Endothelial cell of umbilical vein (primary cell): ENCODE measurements around the gene SARNP. TPM values are rescaled to one million over a fixed set of nuclear protein-coding genes. Genes with fewer than 3 reads are reported as not detected.

Experiments
- BruUV-seq: library from RNA; stranded (reverse); fragments of 400-500 nt; replicated peaks from 2 replicates; lab custom pipeline; 2021; lab: Mats Ljungman, UMichigan
- CTCF ChIA-PET: fragments of 300-600, 350-600 bp; sonication (Branson Sonifier 250); formaldehyde crosslinking; loops from one replicate; lab custom pipeline; 2021; ENCODE audit warnings: antibody characterized with exemption, inconsistent platforms; lab: Charles Lee
- POLR2A ChIA-PET: fragments of 300-600, 350-600 bp; sonication (Branson Sonifier 250); formaldehyde crosslinking; loops from one replicate; lab custom pipeline; 2021; ENCODE audit warnings: antibody characterized with exemption, inconsistent platforms; lab: Charles Lee
- DNase-seq: peaks from one replicate; pipeline ENCODE4 v3.0.0-alpha.2; 2011; ENCODE audit warnings: low read depth, low spot score
- FAIRE-seq: peaks from 2 replicates; lab custom pipeline; 2011; peaks lifted over from hg19 to GRCh38; lab: Jason Lieb, UNC
- H2AFZ ChIP-seq: 2 replicates; pipeline ENCODE4 v1.6.0; 2012; ENCODE audit warnings: low read depth, low read length, control low read depth, inconsistent platforms
- H3K27ac ChIP-seq: 2 replicates; pipeline ENCODE4 v1.5.1; 2011; ENCODE audit warnings: low read depth, mild to moderate bottlenecking, control low read depth, low read length, moderate library complexity; ENCODE audit not compliant: insufficient read depth
- H3K27me3 ChIP-seq, 2 experiments: 2 replicates each; pipeline versions ENCODE4 v1.6.0 to v1.6.1; 2011; ENCODE audit warnings: low read length in 2 of 2, mixed read lengths in 1 of 2; ENCODE audit not compliant: control insufficient read depth in 2 of 2, insufficient read depth in 2 of 2
- H3K36me3 ChIP-seq, 2 experiments: 2 replicates in 1 of 2; 3 replicates in 1 of 2; pipeline ENCODE4 v1.5.1; 2011; ENCODE audit warnings: low read length in 2 of 2, mild to moderate bottlenecking in 1 of 2, moderate library complexity in 1 of 2; ENCODE audit not compliant: control insufficient read depth in 2 of 2, insufficient read depth in 2 of 2; ENCODE audit errors: extremely low read depth in 1 of 2
- H3K4me1 ChIP-seq: 3 replicates; pipeline ENCODE4 v1.5.1; 2011; ENCODE audit warnings: mild to moderate bottlenecking, low read length; ENCODE audit not compliant: control insufficient read depth, insufficient read depth; ENCODE audit errors: extremely low read depth
- H3K4me2 ChIP-seq: 2 replicates; pipeline ENCODE4 v1.6.1; 2011; ENCODE audit warnings: low read length, control low read depth, mixed read lengths; ENCODE audit not compliant: insufficient read depth
- H3K4me3 ChIP-seq, 3 experiments: fragments of 200-600 bp in 1 of 3; sonication (generic), shearing (Covaris generic) in 1 of 3; replicated peaks in 1 of 3; 2 replicates each; pipeline ENCODE4 v1.5.1; 2011 to 2016; ENCODE audit warnings: control low read depth in 3 of 3, low read length in 3 of 3, mild to moderate bottlenecking in 2 of 3, inconsistent platforms in 1 of 3, low read depth in 1 of 3, moderate library complexity in 1 of 3; ENCODE audit not compliant: insufficient read depth in 1 of 3
- H3K79me2 ChIP-seq: 2 replicates; pipeline ENCODE4 v1.6.0; 2012; ENCODE audit warnings: low read length, inconsistent platforms; ENCODE audit not compliant: control insufficient read depth, insufficient read depth
- H3K9ac ChIP-seq: replicated peaks from 2 replicates; pipeline ENCODE3; 2011; ENCODE audit warnings: low read length, control low read depth; ENCODE audit not compliant: insufficient read depth; ENCODE audit errors: extremely low read depth
- H3K9me1 ChIP-seq: replicated peaks from 3 replicates; pipeline ENCODE4 v1.6.0; 2011; ENCODE audit warnings: mild to moderate bottlenecking, low read length; ENCODE audit not compliant: control insufficient read depth, insufficient read depth; ENCODE audit errors: extremely low read depth
- H3K9me3 ChIP-seq: replicated peaks from 2 replicates; pipeline ENCODE4 v1.5.1; 2012; ENCODE audit warnings: low read length, inconsistent platforms; ENCODE audit not compliant: control insufficient read depth, insufficient read depth
- H4K20me1 ChIP-seq: replicated peaks from 2 replicates; pipeline ENCODE3; 2011; ENCODE audit warnings: mild to moderate bottlenecking, low read length; ENCODE audit not compliant: control insufficient read depth, insufficient read depth; ENCODE audit errors: extremely low read depth
- EZH2 ChIP-seq: IDR thresholded peaks from 2 replicates; pipeline ENCODE4 v1.6.1; 2012; ENCODE audit warnings: borderline replicate concordance, low read depth, mild to moderate bottlenecking, moderate library complexity, low read length, inconsistent platforms; ENCODE audit not compliant: severe bottlenecking
- FOS ChIP-seq: IDR thresholded peaks from 2 replicates; pipeline ENCODE4 v1.6.1; 2011; ENCODE audit warnings: mild to moderate bottlenecking, low read length, moderate library complexity, borderline replicate concordance; ENCODE audit not compliant: insufficient read depth
- GATA2 ChIP-seq: IDR thresholded peaks from 2 replicates; pipeline ENCODE4 v1.7.0; 2011; ENCODE audit warnings: low read depth, mild to moderate bottlenecking, moderate library complexity, mixed read lengths, low read length; ENCODE audit not compliant: insufficient read length, insufficient read depth
- JUN ChIP-seq: IDR thresholded peaks from 2 replicates; pipeline ENCODE4 v1.6.1; 2011; ENCODE audit warnings: borderline replicate concordance, low read depth; ENCODE audit not compliant: insufficient read length, insufficient read depth
- MYC ChIP-seq: IDR thresholded peaks from one replicate; pipeline ENCODE4 v1.6.1; 2011; ENCODE audit warnings: mild to moderate bottlenecking, low read depth, low read length
- POLR2A ChIP-seq: IDR thresholded peaks from 2 replicates; pipeline ENCODE4 v1.6.1; 2012; ENCODE audit warnings: low read depth, mild to moderate bottlenecking, control low read depth, low read length
- dilution Hi-C: fragments of 300-500 bp; cut with MboI; formaldehyde crosslinking; loops from one replicate; pipeline ENCODE4 v1.15.0; 2019; ENCODE audit warnings: low sequenced_read_pairs; ENCODE audit not compliant: extremely low pct_ligation_motif_present
- intact Hi-C: fragments of 100-400 bp; cut with micrococcal nuclease; formaldehyde crosslinking; loops from one replicate; pipeline ENCODE4 v1.10.0; 2022
- polyA plus RNA-seq, 4 experiments: library from polyadenylated mRNA; depleted of rRNA in 3 of 4; stranded (reverse) in 3 of 4; unstranded in 1 of 4; fragments of >200 nt; gene quantifications; 2 replicates each; pipeline versions ENCODE4 v1.2.1 to v1.2.3, GENCODE V29; 2011 to 2012; ENCODE audit warnings: missing spikeins in 1 of 4
- total RNA-seq: library from RNA; stranded (reverse); gene quantifications from 2 replicates; pipeline ENCODE4 v1.2.3, GENCODE V29; 2021

The SARNP gene
- total and polyA plus RNA-seq, 2 donors (not counting 3 experiments of a cell fraction or from before 2014, with no cell fraction given), result 88.1 to 101 TPM

DNA sequence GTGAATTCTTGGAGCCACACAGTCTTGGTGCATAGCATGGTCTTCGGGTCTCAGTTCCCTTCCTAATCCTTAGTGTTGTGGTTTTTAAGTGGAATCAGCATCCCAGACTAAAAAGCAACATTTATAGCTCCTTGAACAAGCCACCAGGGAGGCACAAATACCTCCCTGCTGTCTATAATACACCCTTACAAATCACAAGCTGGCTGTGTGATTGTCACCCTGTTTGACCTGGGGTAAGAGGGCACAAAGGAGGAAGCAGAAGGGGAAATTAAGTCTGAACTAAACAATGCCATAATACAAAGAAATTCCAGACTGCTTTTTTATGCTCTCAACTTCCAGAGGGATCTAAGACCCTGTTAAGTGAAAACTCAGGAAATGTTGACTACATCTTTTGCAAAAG is 32.9 kb upstream of the SARNP start:
- BruUV-seq, result no TSS peak
- H3K4me1 ChIP-seq, result peaks cover 13% of the 10 kb centered on the region
- FAIRE-seq, result no peak
- no peaks in the 10 kb centered on the region for H3K36me3 ChIP-seq
- ChIA-PET CTCF (interaction anchor here (0.9 to 1.2 kb wide), 2 partner anchors 10 to 20 kb away, joined by 4 read pairs; no protein-coding TSS in a partner anchor), POLR2A (no interaction called here)
- no peak overlapping the region for H3K4me3 ChIP-seq
- H3K9me1 ChIP-seq, result no peaks in the 10 kb centered on the region
- H4K20me1 ChIP-seq, result no peaks in the 10 kb centered on the region
- H2AFZ ChIP-seq, result no peak overlapping the region
- H3K9me3 ChIP-seq, result no peaks in the 10 kb centered on the region
- no peaks in the 10 kb centered on the region for H3K27me3 ChIP-seq
- no peaks in the 10 kb centered on the region for H3K79me2 ChIP-seq
- dilution Hi-C loops (no loop called here), intact Hi-C loops (no loop called here)
- no peak overlapping the region for H3K9ac ChIP-seq
- DNase-seq, result no peak
- H3K4me2 ChIP-seq, result no peak overlapping the region
- TF ChIP-seq FOS (no peak), EZH2 (no peak)
- no peak overlapping the region for H3K27ac ChIP-seq

DNA sequence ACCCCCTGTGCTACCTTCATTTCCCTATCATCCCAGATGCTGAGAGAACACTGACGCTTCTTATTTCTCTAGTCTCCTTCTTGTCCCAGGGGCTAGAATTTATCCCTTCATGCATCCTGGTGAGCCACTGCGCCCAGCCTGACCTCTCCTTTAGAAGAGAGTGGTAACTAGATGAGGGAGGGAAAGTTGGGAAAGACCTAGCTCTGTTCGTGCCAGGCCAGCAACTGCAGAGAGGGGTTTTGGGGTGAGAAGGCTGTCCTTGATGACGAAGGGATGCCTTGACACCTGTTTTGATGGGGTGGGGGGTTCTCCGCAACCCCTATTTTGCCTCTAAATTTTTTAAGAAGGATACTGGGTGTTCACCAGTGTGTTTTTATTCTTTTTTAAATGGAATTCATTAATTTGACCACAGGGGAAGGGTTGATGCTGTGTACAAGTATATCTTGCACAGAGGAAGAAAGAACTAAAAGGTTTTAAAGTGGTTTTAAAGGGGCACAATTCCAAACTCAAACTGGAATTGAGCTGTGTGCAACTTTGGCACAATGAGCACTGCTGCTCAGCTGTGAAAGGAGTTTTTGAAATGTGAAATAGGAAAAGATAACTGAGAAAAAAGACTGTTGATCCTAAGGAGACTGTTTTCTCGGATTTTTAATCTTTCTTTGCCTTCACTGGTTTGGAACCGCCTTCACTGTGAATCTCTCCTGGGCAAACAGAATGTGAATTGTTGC is 32.3 kb upstream of the SARNP start:
- Histone ChIP-seq H4K20me1 (no peaks in the 10 kb centered on the region), H3K4me3 (no peak overlapping the region), H3K27ac (no peak overlapping the region), H3K4me1 (peaks cover 13% of the 10 kb centered on the region), H3K9me3 (no peaks in the 10 kb centered on the region), H3K36me3 (no peaks in the 10 kb centered on the region), H3K27me3 (no peaks in the 10 kb centered on the region), H3K9ac (no peak overlapping the region), H3K79me2 (no peaks in the 10 kb centered on the region), H3K9me1 (no peaks in the 10 kb centered on the region), H2AFZ (no peak overlapping the region), H3K4me2 (no peak overlapping the region)
- intact Hi-C loops (no loop called here), dilution Hi-C loops (no loop called here)
- TF ChIP-seq POLR2A (no peak), GATA2 (no peak), EZH2 (no peak), MYC (no peak), JUN (no peak), FOS (no peak)
- ChIA-PET CTCF (interaction anchor here (0.6 to 1.2 kb wide), 3 partner anchors 10 to 19 kb away, joined by 4 to 5 read pairs (median 4); no protein-coding TSS in a partner anchor), POLR2A (interaction anchor here (0.7 kb wide), 1 partner anchor 80 kb away, joined by 9 read pairs; no protein-coding TSS in a partner anchor)
- no peak for FAIRE-seq
- no peak for DNase-seq
- no TSS peak for BruUV-seq
